ENCODE measurements around the gene CHST1.

CHST1 gene

DNA sequence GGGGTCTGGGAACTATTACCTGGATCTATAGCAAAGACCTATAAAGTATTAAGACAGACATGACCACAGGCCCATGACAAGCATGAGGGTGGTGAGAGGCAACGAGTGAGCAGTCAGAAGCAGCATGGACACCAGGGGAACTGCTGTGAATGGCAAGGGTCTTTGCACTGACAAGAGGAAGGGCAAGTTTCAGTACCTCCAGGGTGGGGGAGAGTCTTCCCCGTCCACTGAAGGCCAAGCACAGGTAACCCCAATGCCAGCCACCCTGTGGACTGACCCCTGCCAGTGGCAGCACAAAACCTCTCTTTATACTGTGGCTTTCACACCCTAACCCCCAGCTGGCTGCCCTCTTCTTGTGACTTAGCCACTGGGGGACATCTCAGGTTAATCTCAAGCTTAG lies 55.5 kb downstream of the CHST1 start (continued):
- no peak for TF ChIP-seq POU6F1 (CRISPR knock-in tag; IDR thresholded peaks at IDR 0.05; ENCODE audit: borderline replicate concordance, low read depth)
- no peak for TF ChIP-seq ZNF565 (CRISPR knock-in tag; conservative IDR thresholded peaks at IDR 0.05; ENCODE audit: low read depth)
- no peak for TF ChIP-seq TOX (CRISPR knock-in tag; IDR thresholded peaks at IDR 0.05; ENCODE audit: borderline replicate concordance)

DNA sequence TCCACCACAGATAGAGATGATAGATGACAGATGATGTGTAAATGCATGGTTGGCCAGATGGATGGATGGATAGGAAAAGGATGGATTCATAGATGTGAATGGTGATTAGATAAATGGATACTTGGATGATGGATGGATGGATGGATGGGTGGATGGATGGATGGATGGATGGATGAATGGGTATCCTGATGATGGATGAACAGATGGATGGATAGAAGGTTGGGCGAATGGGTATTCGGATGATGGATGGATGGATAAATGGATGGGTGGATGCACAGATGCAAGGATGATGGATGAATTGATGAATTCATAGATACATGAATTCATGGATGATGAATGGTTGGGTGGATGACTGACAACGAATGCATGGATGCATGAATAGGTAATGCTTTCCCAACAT lies 56.1 kb downstream of the CHST1 start:
- TF ChIP-seq CREB5 (CRISPR knock-in tag; IDR thresholded peaks at IDR 0.05; ENCODE audit: low read depth) (no peak), PPARA (CRISPR knock-in tag; IDR thresholded peaks at IDR 0.05; ENCODE audit: borderline replicate concordance) (no peak), POU6F1 (CRISPR knock-in tag; IDR thresholded peaks at IDR 0.05; ENCODE audit: borderline replicate concordance, low read depth) (no peak), CSDC2 (CRISPR knock-in tag; IDR thresholded peaks at IDR 0.05) (no peak), ZC3H10 (CRISPR knock-in tag; IDR thresholded peaks at IDR 0.05) (no peak), SNAI2 (CRISPR knock-in tag; IDR thresholded peaks at IDR 0.05) (no peak), ZNF8 (CRISPR knock-in tag; IDR thresholded peaks at IDR 0.05) (no peak), ZFP30 (CRISPR knock-in tag; IDR thresholded peaks at IDR 0.05) (no peak), TCF4 (CRISPR knock-in tag; IDR thresholded peaks at IDR 0.05; ENCODE audit: borderline replicate concordance) (no peak), BACH2 (CRISPR knock-in tag; IDR thresholded peaks at IDR 0.05; ENCODE audit: borderline replicate concordance) (no peak), ISL1 (CRISPR knock-in tag; IDR thresholded peaks at IDR 0.05) (no peak), ZNF70 (CRISPR knock-in tag; IDR thresholded peaks at IDR 0.05) (no peak), TOX (CRISPR knock-in tag; IDR thresholded peaks at IDR 0.05; ENCODE audit: borderline replicate concordance) (no peak), ZFP3 (CRISPR knock-in tag; IDR thresholded peaks at IDR 0.05) (no peak), RARB (CRISPR knock-in tag; IDR thresholded peaks at IDR 0.05) (no peak), ZNF565 (CRISPR knock-in tag; conservative IDR thresholded peaks at IDR 0.05; ENCODE audit: low read depth) (no peak), GLIS3 (CRISPR knock-in tag; IDR thresholded peaks at IDR 0.05) (no peak), OSR1 (CRISPR knock-in tag; IDR thresholded peaks at IDR 0.05) (no peak)
- TF ChIP-seq, protein P1, sequence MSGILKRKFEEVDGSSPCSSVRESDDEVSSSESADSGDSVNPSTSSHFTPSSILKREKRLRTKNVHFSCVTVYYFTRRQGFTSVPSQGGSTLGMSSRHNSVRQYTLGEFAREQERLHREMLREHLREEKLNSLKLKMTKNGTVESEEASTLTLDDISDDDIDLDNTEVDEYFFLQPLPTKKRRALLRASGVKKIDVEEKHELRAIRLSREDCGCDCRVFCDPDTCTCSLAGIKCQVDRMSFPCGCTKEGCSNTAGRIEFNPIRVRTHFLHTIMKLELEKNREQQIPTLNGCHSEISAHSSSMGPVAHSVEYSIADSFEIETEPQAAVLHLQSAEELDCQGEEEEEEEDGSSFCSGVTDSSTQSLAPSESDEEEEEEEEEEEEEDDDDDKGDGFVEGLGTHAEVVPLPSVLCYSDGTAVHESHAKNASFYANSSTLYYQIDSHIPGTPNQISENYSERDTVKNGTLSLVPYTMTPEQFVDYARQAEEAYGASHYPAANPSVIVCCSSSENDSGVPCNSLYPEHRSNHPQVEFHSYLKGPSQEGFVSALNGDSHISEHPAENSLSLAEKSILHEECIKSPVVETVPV (CRISPR knock-in tag; IDR thresholded peaks at IDR 0.05) = no peak
- TF ChIP-seq, protein P2, sequence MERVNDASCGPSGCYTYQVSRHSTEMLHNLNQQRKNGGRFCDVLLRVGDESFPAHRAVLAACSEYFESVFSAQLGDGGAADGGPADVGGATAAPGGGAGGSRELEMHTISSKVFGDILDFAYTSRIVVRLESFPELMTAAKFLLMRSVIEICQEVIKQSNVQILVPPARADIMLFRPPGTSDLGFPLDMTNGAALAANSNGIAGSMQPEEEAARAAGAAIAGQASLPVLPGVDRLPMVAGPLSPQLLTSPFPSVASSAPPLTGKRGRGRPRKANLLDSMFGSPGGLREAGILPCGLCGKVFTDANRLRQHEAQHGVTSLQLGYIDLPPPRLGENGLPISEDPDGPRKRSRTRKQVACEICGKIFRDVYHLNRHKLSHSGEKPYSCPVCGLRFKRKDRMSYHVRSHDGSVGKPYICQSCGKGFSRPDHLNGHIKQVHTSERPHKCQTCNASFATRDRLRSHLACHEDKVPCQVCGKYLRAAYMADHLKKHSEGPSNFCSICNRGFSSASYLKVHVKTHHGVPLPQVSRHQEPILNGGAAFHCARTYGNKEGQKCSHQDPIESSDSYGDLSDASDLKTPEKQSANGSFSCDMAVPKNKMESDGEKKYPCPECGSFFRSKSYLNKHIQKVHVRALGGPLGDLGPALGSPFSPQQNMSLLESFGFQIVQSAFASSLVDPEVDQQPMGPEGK (CRISPR knock-in tag; IDR thresholded peaks at IDR 0.05; ENCODE audit: borderline replicate concordance) = no peak
- ATAC-seq = no peak

DNA sequence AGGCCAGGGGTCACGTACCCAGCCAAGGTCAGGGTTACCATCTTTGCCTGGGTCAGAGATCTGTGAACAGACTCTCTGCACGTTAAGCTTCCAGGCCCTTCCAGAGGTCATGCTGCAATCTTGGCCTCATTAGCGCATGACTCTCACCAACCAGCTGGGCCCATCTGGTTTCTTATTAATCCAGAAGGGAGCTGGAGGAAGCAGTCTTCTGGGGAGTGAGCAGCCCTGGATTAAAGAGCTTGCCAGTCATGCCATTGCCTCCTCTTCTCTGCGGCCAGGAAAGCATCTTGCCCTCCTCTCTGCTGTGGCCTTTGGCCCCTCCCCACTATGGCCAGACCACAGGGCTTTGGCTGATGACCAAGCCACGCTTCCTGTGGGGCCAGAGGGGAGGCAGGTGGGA lies 57.4 kb downstream of the CHST1 start:
- TF ChIP-seq TCF4 (CRISPR knock-in tag; IDR thresholded peaks at IDR 0.05; ENCODE audit: borderline replicate concordance) (no peak), POU6F1 (CRISPR knock-in tag; IDR thresholded peaks at IDR 0.05; ENCODE audit: borderline replicate concordance, low read depth) (no peak), SNAI2 (CRISPR knock-in tag; IDR thresholded peaks at IDR 0.05) (no peak), CREB5 (CRISPR knock-in tag; IDR thresholded peaks at IDR 0.05; ENCODE audit: low read depth) (no peak), ZFP3 (CRISPR knock-in tag; IDR thresholded peaks at IDR 0.05) (no peak), PPARA (CRISPR knock-in tag; IDR thresholded peaks at IDR 0.05; ENCODE audit: borderline replicate concordance) (no peak), OSR1 (CRISPR knock-in tag; IDR thresholded peaks at IDR 0.05) (no peak), ZC3H10 (CRISPR knock-in tag; IDR thresholded peaks at IDR 0.05) (no peak), CSDC2 (CRISPR knock-in tag; IDR thresholded peaks at IDR 0.05) (no peak), ZNF8 (CRISPR knock-in tag; IDR thresholded peaks at IDR 0.05) (no peak), GLIS3 (CRISPR knock-in tag; IDR thresholded peaks at IDR 0.05) (no peak), RARB (CRISPR knock-in tag; IDR thresholded peaks at IDR 0.05) (no peak), ISL1 (CRISPR knock-in tag; IDR thresholded peaks at IDR 0.05) (no peak)
- TF ChIP-seq, protein P2 (CRISPR knock-in tag; IDR thresholded peaks at IDR 0.05; ENCODE audit: borderline replicate concordance) = no peak
- ATAC-seq = no peak
